SK-N-MC (cell line): Measurements from ENCODE around the gene IFIH1.
A peak's percentile ranks its signal among the peaks of the same experiment; 100 is the strongest.

Source experiments
- DNase-seq: peaks from one replicate; pipeline ENCODE4 v3.0.0-alpha.2; 2011; ENCODE audit warnings: low read depth, low spot score
- H3K27ac ChIP-seq: fragments of 200-600 bp; sonication (generic); 2 replicates; pipeline ENCODE4 v1.5.1; 2016; ENCODE audit warnings: mixed run types
- H3K36me3 ChIP-seq: fragments of 200-600 bp; sonication (generic); 2 replicates; pipeline ENCODE4 v1.6.1; 2017; ENCODE audit warnings: antibody characterized with exemption, low read length, mixed read lengths; ENCODE audit not compliant: insufficient read depth
- H3K4me3 ChIP-seq: fragments of 200-600 bp; sonication (generic); 2 replicates; pipeline ENCODE4 v1.5.1; 2016
- H3K9ac ChIP-seq: fragments of 200-600 bp; sonication (generic); 2 replicates; pipeline ENCODE4 v1.8.0; 2017; ENCODE audit warnings: mixed run types, mixed read lengths; ENCODE audit not compliant: insufficient read length
- H3K9me3 ChIP-seq: fragments of 200-600 bp; sonication (generic); 2 replicates; pipeline ENCODE4 v1.6.1; 2017; ENCODE audit warnings: low read depth, mild to moderate bottlenecking, antibody characterized with exemption, low read length, moderate library complexity, mixed read lengths
- EZH2 ChIP-seq: fragments of 200-600 bp; sonication (generic); IDR thresholded peaks from one replicate; pipeline ENCODE4 v1.6.1; 2017; ENCODE audit warnings: antibody characterized with exemption
- FOXP2 ChIP-seq: optimal IDR thresholded peaks from 2 replicates; pipeline ENCODE3; 2011; ENCODE audit warnings: mild to moderate bottlenecking, moderate library complexity; ENCODE audit not compliant: insufficient read depth; ENCODE audit errors: extremely low read length, control extremely low read depth
- POLR2AphosphoS5 ChIP-seq: IDR thresholded peaks from 2 replicates; pipeline ENCODE4 v1.6.1; 2012; ENCODE audit warnings: mild to moderate bottlenecking, low read depth, low read length, borderline replicate concordance

IFIH1 gene

DNA sequence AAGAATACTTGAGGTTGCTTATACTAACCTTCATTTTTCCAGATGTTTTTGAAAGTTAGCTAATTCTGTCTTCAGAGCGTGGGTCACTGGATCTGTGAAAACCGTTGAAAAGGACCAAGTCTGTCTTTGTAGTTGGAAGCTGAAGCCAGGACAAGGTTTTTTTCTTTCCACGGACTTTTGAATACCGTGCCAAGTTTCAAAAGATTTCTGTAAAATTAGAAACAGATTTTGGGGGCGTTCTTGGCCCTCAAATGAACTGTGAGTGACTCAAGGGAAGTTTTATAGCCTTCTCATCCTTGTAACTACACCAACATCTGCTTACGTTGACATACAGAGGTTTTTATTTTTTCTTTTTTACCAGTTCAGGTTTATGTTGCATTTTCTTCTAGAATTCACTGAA is 75.2 kb downstream of the IFIH1 start, which contains the start of gene FAP:
TSS of gene FAP (minus strand) at position 152 of the 400 bp plus-strand sequence. CDS start at position 34, 118 bp downstream.
- Histone ChIP-seq H3K9ac (peak within 1 kb of the TSS; percentile 58), H3K4me3 (peak within 1 kb of the TSS; percentile 70)

DNA sequence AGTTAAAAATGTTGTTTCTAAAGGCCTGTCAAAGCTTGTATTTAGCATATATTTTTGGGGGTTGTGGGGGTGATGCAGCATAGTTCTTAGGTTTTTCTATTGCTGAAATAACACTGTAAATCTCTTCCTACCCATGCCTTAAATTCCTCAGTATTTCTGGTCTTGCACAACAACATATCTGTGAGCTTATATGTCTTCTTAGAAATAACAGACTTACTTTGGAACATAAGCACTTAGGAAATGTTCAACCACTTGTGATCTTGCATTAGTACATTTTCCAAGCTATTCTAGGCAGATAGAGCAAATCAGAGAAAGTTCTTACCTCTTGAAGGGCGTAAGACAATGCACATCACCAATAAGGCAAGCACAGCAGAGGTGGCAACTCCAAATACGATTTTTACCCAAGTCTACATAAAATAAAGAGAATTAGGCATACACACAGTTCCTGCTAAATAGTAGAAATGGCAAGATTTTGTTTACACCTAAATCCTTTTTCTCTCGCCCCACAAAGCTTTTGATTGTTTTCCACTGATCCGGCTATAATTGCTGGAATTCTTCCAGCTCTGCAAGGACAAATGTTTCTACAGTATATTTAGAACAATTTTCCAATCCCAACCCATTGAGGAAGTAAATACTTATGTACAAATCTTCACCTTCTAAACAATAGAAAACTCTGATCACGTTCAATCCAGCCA is 75.8 kb downstream of the IFIH1 start:
- H3K4me3 ChIP-seq = peak overlapping the region; percentile 70
- H3K9ac ChIP-seq = peak overlapping the region; percentile 58
- no peaks in the 10 kb centered on the region for H3K36me3 ChIP-seq
- no peak for DNase-seq
- peak overlapping the region; percentile 79 for H3K27ac ChIP-seq
- TF ChIP-seq FOXP2 (no peak), EZH2 (no peak), POLR2AphosphoS5 (no peak)
- H3K9me3 ChIP-seq = no peaks in the 10 kb centered on the region

More for the DNA sequence above, 75.2 kb downstream of the IFIH1 start, which contains the start of gene FAP:
- H3K27ac ChIP-seq = peak within 1 kb of the TSS; percentile 79
- TF ChIP-seq FOXP2 (no peak), POLR2AphosphoS5 (no peak), EZH2 (no peak)
- DNase-seq = no peak
- no peaks in the 10 kb centered on the region for H3K9me3 ChIP-seq
- no peaks in the 10 kb centered on the region for H3K36me3 ChIP-seq

DNA sequence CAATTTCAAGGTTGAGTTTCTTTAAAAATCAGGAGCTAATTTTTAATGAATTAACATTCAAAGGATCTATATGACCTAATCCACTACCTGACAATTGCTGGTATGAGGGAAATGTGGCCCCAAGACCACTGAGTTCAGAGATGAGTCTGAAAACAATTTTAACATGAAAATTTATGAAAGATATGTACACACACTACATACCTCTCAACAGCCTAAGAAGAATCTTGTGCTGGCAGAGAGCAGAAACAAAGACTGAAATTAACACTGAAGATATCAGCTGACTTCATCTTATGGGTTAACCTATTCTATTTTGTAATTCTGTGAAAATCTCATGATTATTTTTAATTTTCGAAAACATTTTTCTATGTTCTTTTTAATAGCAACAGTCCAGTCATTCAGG is 76.9 kb downstream of the IFIH1 start:
- no peak for DNase-seq
- TF ChIP-seq POLR2AphosphoS5 = no peak
- TF ChIP-seq EZH2 = no peak
- no peak for TF ChIP-seq FOXP2
- no peak overlapping the region for H3K4me3 ChIP-seq
- no peaks in the 10 kb centered on the region for H3K36me3 ChIP-seq
- no peaks in the 10 kb centered on the region for H3K9me3 ChIP-seq
- no peak overlapping the region for H3K9ac ChIP-seq
- H3K27ac ChIP-seq = no peak overlapping the region

DNA sequence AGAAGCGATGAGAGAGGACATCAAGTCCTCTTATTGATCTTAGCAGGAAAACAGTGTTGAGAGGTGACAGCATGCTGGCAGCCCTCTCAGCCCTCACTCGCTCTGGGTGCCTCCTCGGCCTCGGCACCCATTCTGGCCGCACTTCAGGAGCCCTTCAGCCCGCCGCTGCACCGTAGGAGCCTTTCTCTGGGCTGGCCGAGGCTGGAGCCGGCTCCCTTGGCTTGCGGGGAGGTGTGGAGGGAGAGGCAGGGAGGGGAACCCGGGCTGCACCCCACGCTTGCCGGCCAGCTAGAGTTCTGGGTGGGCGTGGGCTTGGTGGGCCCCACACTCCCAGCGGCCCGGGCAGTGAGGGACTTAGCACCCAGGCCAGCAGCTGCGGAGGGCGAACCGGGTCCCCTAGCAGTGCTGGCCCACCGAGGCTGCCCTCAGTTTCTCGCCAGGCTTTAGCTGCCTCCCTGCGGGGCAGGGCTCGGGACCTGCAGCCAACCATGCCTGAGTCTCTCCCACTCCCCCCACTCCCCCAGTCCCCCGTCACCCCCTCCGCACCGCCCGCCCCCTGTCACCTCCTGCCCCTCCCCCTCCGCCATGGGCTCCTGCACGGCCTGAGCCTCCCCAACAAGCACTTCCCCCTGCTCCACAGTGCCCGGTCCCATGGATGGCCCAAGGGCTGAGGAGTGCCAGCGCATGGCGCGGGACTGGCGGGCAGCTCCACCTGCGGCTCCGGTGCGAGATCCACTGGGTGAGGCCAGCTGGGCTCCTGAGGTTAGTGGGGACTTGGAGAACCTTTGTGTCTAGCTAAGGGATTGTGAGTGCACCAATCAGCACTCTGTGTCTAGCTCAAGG is 83.6 kb downstream of the IFIH1 start:
- Histone ChIP-seq H3K9me3 (no peaks in the 10 kb centered on the region), H3K27ac (no peak overlapping the region), H3K36me3 (no peaks in the 10 kb centered on the region), H3K9ac (no peak overlapping the region), H3K4me3 (no peak overlapping the region)
- DNase-seq = no peak
- no peak for TF ChIP-seq EZH2
- TF ChIP-seq FOXP2 = no peak
- TF ChIP-seq POLR2AphosphoS5 = no peak

DNA sequence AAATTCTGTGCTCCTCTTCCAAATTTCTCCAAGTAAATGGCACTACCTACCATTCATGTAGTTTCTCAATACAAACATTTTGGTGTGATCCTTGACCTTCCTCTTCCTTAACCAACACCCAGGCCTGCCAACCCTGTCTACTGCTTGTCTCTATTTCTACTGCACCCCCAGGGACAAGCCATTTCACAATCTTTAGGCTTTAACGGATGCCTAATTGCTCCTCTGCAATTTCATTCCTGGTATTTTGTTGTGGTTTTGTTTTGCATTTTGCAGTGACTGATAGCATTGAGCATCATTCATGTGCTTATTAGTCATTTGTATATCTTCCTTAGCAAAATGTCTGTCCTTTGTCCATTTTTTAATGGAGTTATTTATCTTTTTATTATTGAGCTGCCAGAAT is 85.3 kb downstream of the IFIH1 start:
- no peak for DNase-seq
- Histone ChIP-seq H3K36me3 (no peaks in the 10 kb centered on the region), H3K9ac (no peak overlapping the region), H3K27ac (no peak overlapping the region), H3K9me3 (no peaks in the 10 kb centered on the region), H3K4me3 (no peak overlapping the region)
- no peak for TF ChIP-seq POLR2AphosphoS5
- TF ChIP-seq EZH2 = no peak
- TF ChIP-seq FOXP2 = no peak

DNA sequence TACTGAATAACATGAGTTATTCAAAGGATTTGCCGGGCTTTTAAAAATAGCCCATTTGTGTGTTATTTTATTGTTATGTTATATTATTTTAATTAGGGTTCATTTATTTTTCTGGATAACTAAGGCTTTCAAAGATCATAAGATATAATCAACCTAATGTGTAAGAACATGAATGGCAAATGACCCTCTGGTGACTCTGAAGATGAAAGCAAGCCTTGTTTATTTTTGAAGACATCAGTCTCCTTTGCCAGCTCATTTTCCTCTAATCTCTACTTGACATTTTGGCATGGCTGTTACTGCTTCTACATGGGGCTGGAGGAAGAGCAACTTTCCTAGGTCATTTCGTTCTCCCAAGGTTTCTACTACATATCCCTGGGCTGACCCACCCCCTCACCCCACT is 85.8 kb downstream of the IFIH1 start:
- Histone ChIP-seq H3K9me3 (no peaks in the 10 kb centered on the region), H3K36me3 (no peaks in the 10 kb centered on the region), H3K9ac (no peak overlapping the region), H3K4me3 (no peak overlapping the region), H3K27ac (no peak overlapping the region)
- no peak for DNase-seq
- TF ChIP-seq POLR2AphosphoS5 (no peak), FOXP2 (no peak), EZH2 (no peak)

DNA sequence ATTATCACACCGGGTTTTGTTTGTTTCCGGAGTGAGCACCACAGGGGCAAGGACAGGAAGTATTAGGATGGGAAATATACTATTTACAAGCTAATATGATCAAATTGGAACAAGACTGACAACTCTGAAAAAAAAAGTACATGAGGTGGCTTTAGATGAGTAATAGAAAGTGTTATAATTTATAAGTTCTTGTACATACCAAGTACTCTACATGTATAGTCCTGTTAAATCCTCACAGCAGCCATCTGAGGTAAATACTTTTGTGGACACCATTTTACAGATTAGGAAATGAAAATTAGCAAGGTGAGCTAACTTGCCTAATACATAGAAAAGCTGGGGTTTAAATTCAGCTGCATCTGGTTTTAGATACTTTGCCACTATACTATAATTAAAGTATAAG is 86.5 kb downstream of the IFIH1 start:
- no peaks in the 10 kb centered on the region for H3K36me3 ChIP-seq
- no peak overlapping the region for H3K4me3 ChIP-seq
- no peak for DNase-seq
- no peak for TF ChIP-seq FOXP2
- TF ChIP-seq POLR2AphosphoS5 = no peak
- no peak for TF ChIP-seq EZH2
- H3K27ac ChIP-seq = no peak overlapping the region
- H3K9me3 ChIP-seq = no peaks in the 10 kb centered on the region
- no peak overlapping the region for H3K9ac ChIP-seq

DNA sequence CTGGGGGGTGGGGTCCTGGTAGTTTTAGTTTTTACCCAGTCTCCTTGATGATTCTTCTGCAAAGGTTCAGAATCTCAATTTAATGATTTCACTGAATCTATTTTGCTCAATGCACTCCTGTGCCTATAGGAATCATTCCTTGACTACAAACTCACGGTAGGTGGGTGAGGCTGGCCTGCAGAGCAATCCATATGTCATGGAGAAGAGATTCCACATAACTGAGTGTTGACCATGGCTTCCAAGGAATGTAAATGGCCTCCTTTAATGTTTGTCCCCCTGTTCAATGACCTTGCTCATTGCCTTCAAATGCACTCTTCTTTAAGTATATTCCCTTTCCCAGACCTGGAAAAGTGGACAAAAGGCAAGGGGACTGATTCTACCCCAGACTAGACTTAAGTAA is 87.7 kb downstream of the IFIH1 start:
- Histone ChIP-seq H3K9me3 (no peaks in the 10 kb centered on the region), H3K36me3 (no peaks in the 10 kb centered on the region), H3K9ac (no peak overlapping the region), H3K4me3 (no peak overlapping the region), H3K27ac (no peak overlapping the region)
- TF ChIP-seq EZH2 = no peak
- TF ChIP-seq FOXP2 = no peak
- TF ChIP-seq POLR2AphosphoS5 = no peak
- no peak for DNase-seq
